ENCODE results near the gene CLN6. TPM values are rescaled to one million over a fixed set of nuclear protein-coding genes. Genes with fewer than 3 reads are reported as not detected.

Gene CLN6
- total RNA-seq, 1 donor from 2014 or later: 37.5 TPM

GRCh38 chr15:68184616-68185480 is 44.7 kb downstream of the CLN6 start:
- Mint-ChIP-seq H3K36me3 (ENCODE audit: low read depth) (peaks cover 79% of the 10 kb centered on the region), H3K27ac (no peak overlapping the region)
- ATAC-seq (ENCODE audit: low read depth): no peak

GRCh38 chr15:68183616-68184315 is 45.8 kb downstream of the CLN6 start:
- ChIA-PET CTCF (no interaction called here), POLR2A (no interaction called here)
- TF ChIP-seq, protein P1, sequence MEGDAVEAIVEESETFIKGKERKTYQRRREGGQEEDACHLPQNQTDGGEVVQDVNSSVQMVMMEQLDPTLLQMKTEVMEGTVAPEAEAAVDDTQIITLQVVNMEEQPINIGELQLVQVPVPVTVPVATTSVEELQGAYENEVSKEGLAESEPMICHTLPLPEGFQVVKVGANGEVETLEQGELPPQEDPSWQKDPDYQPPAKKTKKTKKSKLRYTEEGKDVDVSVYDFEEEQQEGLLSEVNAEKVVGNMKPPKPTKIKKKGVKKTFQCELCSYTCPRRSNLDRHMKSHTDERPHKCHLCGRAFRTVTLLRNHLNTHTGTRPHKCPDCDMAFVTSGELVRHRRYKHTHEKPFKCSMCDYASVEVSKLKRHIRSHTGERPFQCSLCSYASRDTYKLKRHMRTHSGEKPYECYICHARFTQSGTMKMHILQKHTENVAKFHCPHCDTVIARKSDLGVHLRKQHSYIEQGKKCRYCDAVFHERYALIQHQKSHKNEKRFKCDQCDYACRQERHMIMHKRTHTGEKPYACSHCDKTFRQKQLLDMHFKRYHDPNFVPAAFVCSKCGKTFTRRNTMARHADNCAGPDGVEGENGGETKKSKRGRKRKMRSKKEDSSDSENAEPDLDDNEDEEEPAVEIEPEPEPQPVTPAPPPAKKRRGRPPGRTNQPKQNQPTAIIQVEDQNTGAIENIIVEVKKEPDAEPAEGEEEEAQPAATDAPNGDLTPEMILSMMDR (IDR thresholded peaks at IDR 0.05): no peak
- intact Hi-C loops (cut with micrococcal nuclease): no loop called here
- peaks cover 73% of the 10 kb centered on the region for H3K36me3 Mint-ChIP-seq (ENCODE audit: low read depth)
- DNase-seq (no peak), ATAC-seq (ENCODE audit: low read depth) (no peak)
- no peak overlapping the region for H3K27ac Mint-ChIP-seq
- no peaks in the 10 kb centered on the region for H3K4me1 Mint-ChIP-seq
- no peak overlapping the region for H3K4me3 Mint-ChIP-seq
- no peaks in the 10 kb centered on the region for H3K9me3 Mint-ChIP-seq
- no peaks in the 10 kb centered on the region for H3K27me3 Mint-ChIP-seq

More at GRCh38 chr15:68184616-68185480, 44.7 kb downstream of the CLN6 start:
- intact Hi-C loops (cut with micrococcal nuclease): no loop called here
- Mint-ChIP-seq H3K4me3 (no peak overlapping the region), H3K4me1 (peaks cover 2% of the 10 kb centered on the region), H3K9me3 (no peaks in the 10 kb centered on the region), H3K27me3 (no peaks in the 10 kb centered on the region)
- ChIA-PET CTCF (no interaction called here), POLR2A (interaction anchor here (1.1 kb wide), 1 partner anchor 131 kb away, joined by 3 read pairs; the partner anchor contains the start of gene PIAS1)
- TF ChIP-seq, protein P1 (IDR thresholded peaks at IDR 0.05): no peak
- DNase-seq: no peak

- ChIA-PET CTCF (no interaction called here), POLR2A (no interaction called here)
- TF ChIP-seq, protein P1 (IDR thresholded peaks at IDR 0.05): no peak
- Mint-ChIP-seq H3K36me3 (ENCODE audit: low read depth) (peaks cover 64% of the 10 kb centered on the region), H3K4me3 (no peak overlapping the region), H3K27ac (no peak overlapping the region), H3K9me3 (no peaks in the 10 kb centered on the region), H3K27me3 (no peaks in the 10 kb centered on the region), H3K4me1 (no peaks in the 10 kb centered on the region)
- ATAC-seq (ENCODE audit: low read depth) (no peak), DNase-seq (no peak)
- intact Hi-C loops (cut with micrococcal nuclease): no loop called here
Measured at GRCh38 chr15:68177742-68178141, 51.8 kb downstream of the CLN6 start.

DNA sequence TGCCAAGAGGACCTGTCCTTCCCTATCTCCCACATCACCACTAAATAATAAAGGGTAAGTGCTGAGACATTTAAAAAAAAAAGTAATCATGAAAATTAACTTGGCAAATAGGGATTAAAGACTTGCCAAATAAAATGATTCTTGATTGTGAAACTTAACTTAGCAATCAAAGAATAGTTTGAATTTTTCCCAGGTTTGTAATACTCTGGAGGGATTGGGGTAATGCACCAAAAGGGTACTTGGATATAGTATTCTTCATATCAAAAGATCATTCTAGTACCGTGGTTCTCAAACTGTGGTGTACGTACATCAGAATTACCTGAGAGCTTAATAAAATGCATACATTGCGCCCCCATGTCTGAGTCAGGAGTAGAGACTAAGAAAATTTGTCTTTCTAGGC is 52.9 kb downstream of the CLN6 start:
- intact Hi-C loops (cut with micrococcal nuclease): no loop called here
- Mint-ChIP-seq H3K9me3 (no peaks in the 10 kb centered on the region), H3K4me1 (no peaks in the 10 kb centered on the region), H3K4me3 (no peak overlapping the region), H3K27ac (peak overlapping the region; percentile 13), H3K27me3 (no peaks in the 10 kb centered on the region), H3K36me3 (ENCODE audit: low read depth) (peaks cover 65% of the 10 kb centered on the region)
- TF ChIP-seq, protein P1 (IDR thresholded peaks at IDR 0.05): no peak
- POLR2A ChIA-PET: interaction anchor here (0.7 kb wide), 1 partner anchor 123 kb away, joined by 4 read pairs; the partner anchor contains the start of gene PIAS1
- no peak for DNase-seq
- CTCF ChIA-PET: no interaction called here
- no peak for ATAC-seq (ENCODE audit: low read depth)

GRCh38 chr15:68175526-68175925 is 54.0 kb downstream of the CLN6 start:
- no peak overlapping the region for H3K27ac Mint-ChIP-seq
- H3K9me3 Mint-ChIP-seq: no peaks in the 10 kb centered on the region
- H3K4me1 Mint-ChIP-seq: no peaks in the 10 kb centered on the region
- no peak for ATAC-seq (ENCODE audit: low read depth)
- POLR2A ChIA-PET: interaction anchor here (0.6 to 1.2 kb wide), 2 partner anchors 54 to 102 kb away, joined by 3 read pairs; partner anchors contain the start of genes CLN6 and FEM1B
- H3K27me3 Mint-ChIP-seq: no peaks in the 10 kb centered on the region
- DNase-seq: no peak
- H3K4me3 Mint-ChIP-seq: no peak overlapping the region
- intact Hi-C loops (cut with micrococcal nuclease): no loop called here
- peaks cover 60% of the 10 kb centered on the region for H3K36me3 Mint-ChIP-seq (ENCODE audit: low read depth)
- CTCF ChIA-PET: interaction anchor here (1.0 kb wide), 1 partner anchor 313 kb away, joined by 3 read pairs; no protein-coding TSS in a partner anchor
- TF ChIP-seq, protein P1 (IDR thresholded peaks at IDR 0.05): no peak

Data from activated B cell treated with CpG ODN at 0.5 μM for 24 hours (primary cell).